ENCODE results near the gene KCNH1.

GRCh38 chr1:211007830-211008229, 126.1 kb downstream of the KCNH1 start:
- TF ChIP-seq CTCF (IDR thresholded peaks at IDR 0.05) = no peak
- no peak for TF ChIP-seq POLR2A (IDR thresholded peaks at IDR 0.05)

Measured in Peyer's patch (tissue), 4 donors.